HL-60 (cell line): ENCODE data around the gene TESMIN.

Experiments used
- DNase-seq, 2 experiments: peaks; one replicate each; pipeline ENCODE4 v3.0.0-alpha.2; 2010 to 2020; ENCODE audit warnings: low read depth in 1 of 2, low spot score in 1 of 2
- H3K27ac ChIP-seq: fragments of 250-450 bp; sonication (Bioruptor Pico); replicated peaks from 2 replicates; pipeline ENCODE4 v1.5.1; 2020; ENCODE audit warnings: mild to moderate bottlenecking, moderate library complexity
- H3K27me3 ChIP-seq: fragments of 250-450 bp; sonication (Bioruptor Pico); 2 replicates; pipeline ENCODE4 v1.5.1; 2021; ENCODE audit warnings: mild to moderate bottlenecking, moderate library complexity; ENCODE audit not compliant: insufficient read depth, poor library complexity, severe bottlenecking
- H3K4me3 ChIP-seq: replicated peaks from 2 replicates; pipeline ENCODE4 v1.5.1; 2011; ENCODE audit warnings: mild to moderate bottlenecking, control low read depth, low read length; ENCODE audit not compliant: insufficient read depth
- GABPA ChIP-seq: IDR thresholded peaks from 2 replicates; pipeline ENCODE4 v1.6.1; 2012; ENCODE audit warnings: low read depth
- POLR2AphosphoS5 ChIP-seq: IDR thresholded peaks from 2 replicates; pipeline ENCODE4 v1.6.1; 2012; ENCODE audit warnings: low read depth
- SPI1 ChIP-seq: IDR thresholded peaks from 2 replicates; pipeline ENCODE4 v1.6.1; 2012; ENCODE audit warnings: low read depth, mild to moderate bottlenecking, borderline replicate concordance
- TF ChIP-seq, protein P1 (sequence below): IDR thresholded peaks from 2 replicates; pipeline ENCODE4 v1.6.1; 2012; ENCODE audit warnings: low read depth; ENCODE audit not compliant: insufficient replicate concordance
- TF ChIP-seq, protein P2 (sequence below): IDR thresholded peaks from one replicate; pipeline ENCODE4 v1.5.1; 2011; ENCODE audit warnings: low read length, control low read depth, inconsistent platforms; ENCODE audit not compliant: insufficient read depth

The TESMIN gene

DNA sequence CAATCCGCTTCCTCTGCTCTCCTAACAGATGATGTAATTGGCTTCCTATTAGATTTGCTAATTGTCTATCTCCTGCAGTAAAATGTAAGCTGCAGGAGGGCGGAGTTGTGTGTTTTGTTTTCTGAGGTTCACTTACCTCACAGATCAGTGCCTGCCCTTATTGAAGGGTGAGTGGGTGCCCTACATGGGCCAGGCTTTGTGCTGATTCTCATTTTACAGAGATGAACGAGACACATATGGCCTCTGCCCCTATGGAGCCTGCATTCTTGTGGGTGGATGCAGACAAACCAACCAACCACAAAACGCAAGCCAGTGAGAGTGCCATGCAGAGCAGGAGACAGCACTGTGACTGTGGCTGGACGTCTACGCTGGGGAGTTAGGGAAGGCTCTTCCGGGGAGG is 9.9 kb downstream of the TESMIN start:
- Histone ChIP-seq H3K27me3 (no peaks in the 10 kb centered on the region), H3K4me3 (no peak overlapping the region), H3K27ac (no peak overlapping the region)
- TF ChIP-seq GABPA (no peak), POLR2AphosphoS5 (no peak)
- TF ChIP-seq, protein P1, sequence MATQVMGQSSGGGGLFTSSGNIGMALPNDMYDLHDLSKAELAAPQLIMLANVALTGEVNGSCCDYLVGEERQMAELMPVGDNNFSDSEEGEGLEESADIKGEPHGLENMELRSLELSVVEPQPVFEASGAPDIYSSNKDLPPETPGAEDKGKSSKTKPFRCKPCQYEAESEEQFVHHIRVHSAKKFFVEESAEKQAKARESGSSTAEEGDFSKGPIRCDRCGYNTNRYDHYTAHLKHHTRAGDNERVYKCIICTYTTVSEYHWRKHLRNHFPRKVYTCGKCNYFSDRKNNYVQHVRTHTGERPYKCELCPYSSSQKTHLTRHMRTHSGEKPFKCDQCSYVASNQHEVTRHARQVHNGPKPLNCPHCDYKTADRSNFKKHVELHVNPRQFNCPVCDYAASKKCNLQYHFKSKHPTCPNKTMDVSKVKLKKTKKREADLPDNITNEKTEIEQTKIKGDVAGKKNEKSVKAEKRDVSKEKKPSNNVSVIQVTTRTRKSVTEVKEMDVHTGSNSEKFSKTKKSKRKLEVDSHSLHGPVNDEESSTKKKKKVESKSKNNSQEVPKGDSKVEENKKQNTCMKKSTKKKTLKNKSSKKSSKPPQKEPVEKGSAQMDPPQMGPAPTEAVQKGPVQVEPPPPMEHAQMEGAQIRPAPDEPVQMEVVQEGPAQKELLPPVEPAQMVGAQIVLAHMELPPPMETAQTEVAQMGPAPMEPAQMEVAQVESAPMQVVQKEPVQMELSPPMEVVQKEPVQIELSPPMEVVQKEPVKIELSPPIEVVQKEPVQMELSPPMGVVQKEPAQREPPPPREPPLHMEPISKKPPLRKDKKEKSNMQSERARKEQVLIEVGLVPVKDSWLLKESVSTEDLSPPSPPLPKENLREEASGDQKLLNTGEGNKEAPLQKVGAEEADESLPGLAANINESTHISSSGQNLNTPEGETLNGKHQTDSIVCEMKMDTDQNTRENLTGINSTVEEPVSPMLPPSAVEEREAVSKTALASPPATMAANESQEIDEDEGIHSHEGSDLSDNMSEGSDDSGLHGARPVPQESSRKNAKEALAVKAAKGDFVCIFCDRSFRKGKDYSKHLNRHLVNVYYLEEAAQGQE: no peak
- no peak for DNase-seq

DNA sequence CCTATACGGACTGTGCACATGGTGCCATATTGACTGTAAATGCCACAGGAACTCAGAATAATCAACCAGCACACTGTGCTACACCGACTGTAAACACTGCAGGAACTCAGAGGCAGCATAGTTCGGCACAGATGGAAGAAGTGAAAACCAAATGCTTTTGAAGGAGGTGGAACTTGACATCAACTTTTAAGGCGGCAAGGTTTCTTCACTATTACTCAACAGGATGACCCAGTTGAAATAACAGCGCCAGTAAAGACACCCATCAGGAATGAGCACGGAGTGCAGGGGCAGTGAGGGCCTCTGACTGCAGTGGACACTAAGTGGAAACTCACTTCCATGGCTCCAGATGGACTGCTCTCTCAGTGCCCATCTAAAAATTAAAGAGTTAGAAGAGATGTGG is 15.7 kb downstream of the TESMIN start:
- DNase-seq: peak; percentile 42 to 73
- no peaks in the 10 kb centered on the region for H3K27me3 ChIP-seq
- TF ChIP-seq GABPA (no peak), SPI1 (no peak), POLR2AphosphoS5 (no peak)
- TF ChIP-seq, protein P2, sequence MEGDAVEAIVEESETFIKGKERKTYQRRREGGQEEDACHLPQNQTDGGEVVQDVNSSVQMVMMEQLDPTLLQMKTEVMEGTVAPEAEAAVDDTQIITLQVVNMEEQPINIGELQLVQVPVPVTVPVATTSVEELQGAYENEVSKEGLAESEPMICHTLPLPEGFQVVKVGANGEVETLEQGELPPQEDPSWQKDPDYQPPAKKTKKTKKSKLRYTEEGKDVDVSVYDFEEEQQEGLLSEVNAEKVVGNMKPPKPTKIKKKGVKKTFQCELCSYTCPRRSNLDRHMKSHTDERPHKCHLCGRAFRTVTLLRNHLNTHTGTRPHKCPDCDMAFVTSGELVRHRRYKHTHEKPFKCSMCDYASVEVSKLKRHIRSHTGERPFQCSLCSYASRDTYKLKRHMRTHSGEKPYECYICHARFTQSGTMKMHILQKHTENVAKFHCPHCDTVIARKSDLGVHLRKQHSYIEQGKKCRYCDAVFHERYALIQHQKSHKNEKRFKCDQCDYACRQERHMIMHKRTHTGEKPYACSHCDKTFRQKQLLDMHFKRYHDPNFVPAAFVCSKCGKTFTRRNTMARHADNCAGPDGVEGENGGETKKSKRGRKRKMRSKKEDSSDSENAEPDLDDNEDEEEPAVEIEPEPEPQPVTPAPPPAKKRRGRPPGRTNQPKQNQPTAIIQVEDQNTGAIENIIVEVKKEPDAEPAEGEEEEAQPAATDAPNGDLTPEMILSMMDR: no peak
- TF ChIP-seq, protein P1: no peak
- H3K4me3 ChIP-seq: no peak overlapping the region
- peak overlapping the region; percentile 63 for H3K27ac ChIP-seq

DNA sequence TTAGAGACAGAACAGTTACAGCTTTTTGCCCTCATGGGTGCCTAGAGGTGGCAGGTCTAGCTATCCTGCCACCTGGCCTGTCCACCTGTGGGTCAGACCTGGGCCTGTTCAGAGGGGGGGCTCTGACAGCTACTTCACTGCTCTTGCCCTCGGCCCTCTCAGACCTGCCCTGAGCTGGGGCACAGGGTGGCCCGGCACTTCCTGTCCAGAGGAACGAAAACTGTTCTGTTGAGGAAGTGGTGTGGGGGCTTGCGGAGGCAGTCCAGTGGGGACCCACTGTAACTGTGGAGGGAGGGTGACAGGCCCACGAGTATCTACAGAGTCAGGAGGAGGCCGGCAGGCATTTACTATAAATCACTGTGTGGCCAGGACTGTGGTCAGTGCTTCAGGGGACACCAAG is 16.2 kb downstream of the TESMIN start:
- H3K27me3 ChIP-seq: no peaks in the 10 kb centered on the region
- DNase-seq: peak; percentile 34 to 35
- H3K27ac ChIP-seq: peak overlapping the region; percentile 63
- TF ChIP-seq SPI1 (peak; percentile 63; the same call in 1 of the 2 replicates), GABPA (no peak)
- H3K4me3 ChIP-seq: no peak overlapping the region

DNA sequence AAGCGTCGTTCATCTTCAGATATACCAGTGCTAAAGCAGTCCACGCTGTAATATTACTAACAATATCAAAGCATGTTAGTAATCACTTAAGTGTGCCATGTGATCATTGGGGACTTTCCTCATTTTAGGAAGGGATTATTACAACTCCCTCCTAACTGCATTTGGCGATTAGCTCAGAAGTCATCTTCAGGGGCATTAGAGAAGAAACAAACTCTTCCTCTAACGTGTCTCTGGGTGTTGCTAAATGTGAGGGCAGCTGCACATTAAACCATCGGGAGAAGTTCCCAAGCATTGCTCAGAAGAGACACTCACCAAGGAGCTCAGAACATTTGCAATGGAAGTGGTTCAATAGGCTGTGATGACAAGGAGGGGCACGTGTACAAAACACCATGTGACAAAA is 17.2 kb downstream of the TESMIN start:
- DNase-seq: peak in 1 of 2 experiments; percentile 32
- Histone ChIP-seq H3K4me3 (no peak overlapping the region), H3K27me3 (no peaks in the 10 kb centered on the region), H3K27ac (no peak overlapping the region; the same call in 1 of the 2 replicates)
- TF ChIP-seq, protein P1: no peak

DNA sequence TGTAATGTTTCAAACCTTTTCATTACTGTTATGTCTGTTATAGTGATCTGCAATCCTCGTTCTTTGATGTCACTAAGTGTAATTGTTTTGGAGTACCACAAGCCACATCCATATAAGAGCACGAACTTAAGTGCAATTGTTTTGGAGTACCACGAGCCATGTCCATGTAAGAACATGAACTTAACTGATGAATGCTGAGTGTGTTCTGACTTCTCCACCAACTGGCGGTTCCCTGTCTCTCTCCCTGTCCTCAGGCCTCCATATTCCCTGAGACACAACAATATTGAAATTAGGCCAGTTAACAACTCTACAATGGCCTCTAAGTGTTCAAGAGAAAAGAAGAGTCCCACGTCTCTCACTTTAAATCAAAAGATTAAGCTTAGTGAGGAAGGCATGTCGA is 23.5 kb downstream of the TESMIN start:
- no peaks in the 10 kb centered on the region for H3K27me3 ChIP-seq
- DNase-seq: no peak
- TF ChIP-seq SPI1 (no peak), GABPA (no peak), POLR2AphosphoS5 (no peak)
- TF ChIP-seq, protein P2: no peak
- TF ChIP-seq, protein P1: no peak
- H3K4me3 ChIP-seq: no peak overlapping the region
- H3K27ac ChIP-seq: no peak overlapping the region
